ENCODE results near the gene UBE2E3.

GRCh38 chr2:180990337-180990736 lies 9.9 kb downstream of the UBE2E3 start:
- no peak for TF ChIP-seq CTCF (conservative IDR thresholded peaks at IDR 0.05; ENCODE audit: low read depth, low read length)
- no peak for TF ChIP-seq RFX5 (IDR thresholded peaks at IDR 0.05; ENCODE audit: low read depth, low read length)
- no peak for TF ChIP-seq CHD1 (IDR thresholded peaks at IDR 0.05; ENCODE audit: low read depth, low read length)
- no peak for TF ChIP-seq RAD21 (IDR thresholded peaks at IDR 0.05; ENCODE audit: low read length)
- TF ChIP-seq ELK1 (IDR thresholded peaks at IDR 0.05; ENCODE audit: borderline replicate concordance, low read depth, low read length) = no peak
- no peak for TF ChIP-seq POLR2A (IDR thresholded peaks at IDR 0.05; ENCODE audit: low read depth, low read length)
- TF ChIP-seq MXI1 (IDR thresholded peaks at IDR 0.05; ENCODE audit: borderline replicate concordance, low read depth, low read length) = no peak
- no peak for TF ChIP-seq FOS (IDR thresholded peaks at IDR 0.05; ENCODE audit: low read depth, low read length)
